DMS153 (cell line): ENCODE results near the gene MFAP1.
"Not testable (repeated sequence)": the region's sequence is repeated elsewhere in the genome, so short reads cannot be mapped to it uniquely, and the experiment has no call there.

ENCODE experiments used
- DNase-seq: peaks from one replicate; lab custom pipeline; 2025; lab: John Stamatoyannopoulos, UW

Gene MFAP1, protein sequence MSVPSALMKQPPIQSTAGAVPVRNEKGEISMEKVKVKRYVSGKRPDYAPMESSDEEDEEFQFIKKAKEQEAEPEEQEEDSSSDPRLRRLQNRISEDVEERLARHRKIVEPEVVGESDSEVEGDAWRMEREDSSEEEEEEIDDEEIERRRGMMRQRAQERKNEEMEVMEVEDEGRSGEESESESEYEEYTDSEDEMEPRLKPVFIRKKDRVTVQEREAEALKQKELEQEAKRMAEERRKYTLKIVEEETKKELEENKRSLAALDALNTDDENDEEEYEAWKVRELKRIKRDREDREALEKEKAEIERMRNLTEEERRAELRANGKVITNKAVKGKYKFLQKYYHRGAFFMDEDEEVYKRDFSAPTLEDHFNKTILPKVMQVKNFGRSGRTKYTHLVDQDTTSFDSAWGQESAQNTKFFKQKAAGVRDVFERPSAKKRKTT

DNA sequence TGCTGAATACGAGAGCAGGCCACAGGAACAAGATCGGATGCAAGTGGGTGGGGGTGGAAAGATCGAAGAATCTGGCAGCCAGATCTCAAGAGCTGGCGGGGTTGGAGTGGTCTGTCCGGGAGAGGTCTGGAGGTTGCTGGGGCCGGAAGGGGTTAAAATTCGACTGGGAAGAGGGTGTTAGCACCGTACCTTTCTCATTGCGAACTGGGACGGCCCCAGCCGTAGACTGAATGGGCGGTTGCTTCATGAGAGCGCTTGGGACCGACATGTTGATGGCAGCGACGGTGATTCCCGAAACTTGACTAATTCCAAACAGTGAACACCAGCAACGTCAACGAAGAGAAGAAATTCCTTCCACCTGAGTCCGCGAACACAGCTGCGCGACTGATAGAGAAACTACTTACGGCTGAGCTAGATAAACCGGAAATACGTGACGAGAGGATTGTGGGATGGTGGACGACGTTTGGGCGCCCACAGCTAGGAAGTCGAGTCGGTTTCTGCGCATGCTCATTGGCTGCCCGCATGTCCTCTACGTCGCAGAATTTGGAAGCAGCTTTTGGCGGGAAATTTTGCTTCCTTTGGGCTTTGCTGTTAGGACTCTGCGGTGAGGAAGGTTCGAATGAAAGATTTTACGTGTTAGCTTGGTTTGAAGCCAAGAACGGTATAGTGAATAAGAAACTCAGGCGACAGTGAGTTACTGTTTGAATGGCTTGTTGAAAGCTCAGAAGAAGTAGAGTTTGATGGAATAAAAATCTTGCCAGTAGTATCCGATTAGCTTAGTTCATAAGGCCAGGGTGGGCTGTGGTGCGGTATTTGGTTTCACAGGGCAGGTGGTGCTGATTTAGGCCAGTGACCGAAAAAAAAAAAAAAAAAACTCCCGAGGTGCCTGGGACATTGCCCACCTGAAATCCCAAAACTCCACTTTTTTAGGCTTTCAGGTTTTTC is at the start of gene MFAP1:
TSS of gene MFAP1 (minus strand) at position 389 of the 945 bp plus-strand sequence. CDS start at position 268, 121 bp downstream.
- peak; percentile 83 for DNase-seq

DNA sequence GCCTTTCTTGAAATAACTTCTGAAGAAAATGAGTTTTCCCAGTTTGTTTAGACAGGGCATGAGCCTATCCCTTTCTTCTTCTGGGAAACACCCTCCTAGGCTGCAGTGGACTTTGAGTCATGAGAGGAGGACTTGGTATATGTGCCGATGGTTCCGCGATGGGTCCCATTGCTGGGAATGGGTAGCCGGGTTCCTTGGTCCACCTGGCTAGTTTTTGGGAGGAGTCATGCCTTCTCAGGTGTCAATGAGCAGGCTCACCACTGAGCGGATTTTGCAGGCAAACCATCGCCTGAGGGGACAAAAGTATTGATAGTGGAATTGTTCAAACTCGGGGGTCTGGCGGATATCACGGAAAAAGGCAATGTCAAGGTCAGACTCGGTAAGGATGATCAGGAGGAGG is 49.2 kb upstream of the MFAP1 start:
- no peak for DNase-seq

DNA sequence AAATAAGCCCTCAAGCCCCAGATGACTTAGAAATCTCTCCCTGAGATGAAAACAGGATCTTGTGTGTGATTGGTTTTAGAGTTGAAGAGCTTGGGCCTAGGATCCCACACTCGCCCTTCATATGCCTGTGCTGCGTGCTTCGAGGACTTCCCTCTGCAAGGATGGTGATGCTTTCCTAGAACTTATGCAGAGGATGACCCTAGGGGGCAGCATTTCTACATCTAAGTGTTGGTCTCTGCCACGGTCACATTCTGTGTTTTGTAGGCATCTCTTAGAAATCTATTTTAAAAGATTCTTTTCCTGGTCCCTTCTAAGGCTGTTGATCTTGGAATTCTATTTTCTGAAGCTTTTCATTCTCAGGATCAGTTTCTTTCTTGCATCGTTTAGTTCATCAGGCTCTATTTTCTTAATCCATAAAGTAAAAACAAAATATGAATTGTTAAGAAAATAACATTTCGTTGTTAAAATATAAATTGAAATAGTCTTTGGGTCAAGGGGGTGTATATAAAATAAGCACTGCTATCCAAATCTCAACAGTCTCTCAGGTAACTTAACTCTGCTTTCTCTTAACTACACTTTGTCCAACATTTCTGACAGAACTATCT is 48.0 kb upstream of the MFAP1 start:
- no peak for DNase-seq

DNA sequence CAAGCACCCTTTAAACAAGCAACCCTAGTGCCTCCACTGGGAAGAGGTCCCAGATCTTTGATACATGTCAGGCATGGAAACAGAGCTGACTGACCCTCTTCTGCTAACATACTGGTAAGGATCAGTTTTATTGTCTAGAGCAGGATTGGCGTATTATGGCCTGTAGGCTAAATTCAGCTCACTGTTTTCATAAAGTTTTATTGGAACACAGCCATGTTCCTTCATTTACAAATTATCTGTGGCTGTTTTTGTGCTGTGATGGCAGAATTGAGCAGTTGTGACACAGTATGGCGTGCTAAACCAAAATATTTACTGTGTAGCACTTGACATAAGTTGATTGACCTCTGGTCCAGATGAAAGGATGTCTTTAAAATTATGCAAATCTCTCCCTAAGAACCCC is 47.3 kb upstream of the MFAP1 start:
- no peak for DNase-seq

DNA sequence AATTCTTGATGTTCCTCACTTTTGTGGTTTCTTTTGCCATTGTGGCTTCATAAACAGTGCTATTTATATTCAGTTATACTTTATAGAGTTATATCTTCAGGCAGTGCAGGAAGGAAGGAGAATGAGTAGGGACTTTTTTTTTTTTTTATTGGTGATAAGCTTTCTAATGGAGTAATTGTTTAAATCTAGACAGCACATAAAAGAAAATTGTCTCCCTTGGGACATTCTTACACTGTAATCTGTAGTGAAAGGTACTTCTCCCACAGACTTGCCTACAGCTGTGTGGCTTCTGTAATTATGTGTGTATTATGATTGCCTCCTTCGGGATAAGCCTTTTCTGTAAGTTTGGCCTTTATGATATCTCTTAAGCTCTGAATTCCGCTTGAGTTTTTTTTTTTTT is 43.9 kb upstream of the MFAP1 start:
- no peak for DNase-seq

DNA sequence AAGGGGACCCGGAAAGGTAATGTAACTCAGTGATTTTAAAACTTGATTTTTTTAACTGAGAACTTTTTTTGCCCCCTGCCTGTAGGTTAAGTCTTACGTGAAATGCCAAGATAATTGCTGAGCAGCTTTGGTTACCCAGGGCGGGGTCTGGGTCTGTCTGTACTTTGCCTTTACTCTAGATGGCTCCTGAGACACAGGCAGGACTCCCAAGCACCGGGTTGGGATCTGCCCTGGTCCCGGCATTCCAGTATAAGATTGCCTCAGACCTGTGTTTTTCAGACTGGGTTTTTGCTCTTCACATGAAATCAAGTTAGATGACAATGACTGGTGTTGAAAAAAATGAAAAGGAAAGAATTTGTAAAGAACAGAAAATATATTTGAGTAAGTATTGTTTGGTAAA is 42.6 kb upstream of the MFAP1 start:
- no peak for DNase-seq

DNA sequence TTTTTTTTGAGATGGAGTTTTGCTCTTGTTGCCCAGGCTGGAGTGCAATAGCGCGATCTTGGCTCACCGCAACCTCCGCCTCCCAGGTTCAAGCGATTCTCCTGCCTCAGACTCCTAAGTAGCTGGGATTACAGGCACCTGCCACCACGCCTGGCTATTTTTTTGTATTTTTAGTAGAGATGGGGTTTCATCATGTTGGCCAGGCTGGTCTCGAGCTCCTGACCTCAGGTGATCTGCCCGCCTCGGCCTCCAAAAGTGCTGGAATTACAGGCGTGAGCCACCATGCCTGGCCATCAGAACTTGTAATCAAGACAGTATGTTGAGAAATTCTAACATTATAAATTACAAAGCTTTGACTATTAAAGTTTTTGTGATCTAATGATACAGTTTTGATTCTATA is 42.1 kb upstream of the MFAP1 start:
- not testable (repeated sequence) for DNase-seq

DNA sequence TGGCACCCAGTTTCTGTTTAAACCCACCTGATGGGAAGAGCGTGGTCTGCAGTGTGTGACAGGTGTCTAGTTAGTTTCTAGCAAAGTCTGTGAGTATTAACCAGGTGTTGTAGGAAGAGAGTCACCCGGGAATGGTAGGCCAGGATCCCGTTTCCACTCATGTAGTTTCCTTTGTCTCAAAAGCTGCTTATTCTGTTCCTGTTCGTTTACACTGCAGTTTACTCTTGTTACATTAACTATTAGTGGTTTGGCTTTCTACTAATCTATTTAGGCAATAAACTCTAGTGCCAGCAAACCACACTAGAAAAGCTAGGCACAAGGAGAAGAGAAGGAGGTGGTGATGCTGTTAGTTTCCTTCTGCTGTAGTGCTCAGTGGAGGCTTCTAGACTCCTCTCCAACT is 35.1 kb upstream of the MFAP1 start:
- no peak for DNase-seq

DNA sequence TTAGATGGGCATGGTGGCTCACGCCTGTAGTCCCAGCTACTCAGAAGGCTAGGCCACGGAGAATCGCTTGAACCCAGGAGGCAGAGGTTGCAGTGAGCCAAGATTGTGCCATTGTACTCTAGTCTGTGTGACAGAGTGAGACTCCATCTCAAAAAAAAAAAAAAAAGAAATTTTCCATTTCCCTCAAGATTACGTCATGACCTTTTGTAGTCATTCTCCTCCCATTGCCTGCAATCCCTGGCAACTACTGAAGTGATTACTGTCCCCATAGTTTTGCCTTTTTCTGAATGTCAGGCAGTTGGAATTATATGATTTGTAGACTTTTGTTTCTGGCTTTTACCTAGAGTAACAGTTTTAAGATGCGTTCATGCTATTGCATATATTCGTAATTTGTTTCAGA is 30.3 kb upstream of the MFAP1 start:
- DNase-seq = no peak

DNA sequence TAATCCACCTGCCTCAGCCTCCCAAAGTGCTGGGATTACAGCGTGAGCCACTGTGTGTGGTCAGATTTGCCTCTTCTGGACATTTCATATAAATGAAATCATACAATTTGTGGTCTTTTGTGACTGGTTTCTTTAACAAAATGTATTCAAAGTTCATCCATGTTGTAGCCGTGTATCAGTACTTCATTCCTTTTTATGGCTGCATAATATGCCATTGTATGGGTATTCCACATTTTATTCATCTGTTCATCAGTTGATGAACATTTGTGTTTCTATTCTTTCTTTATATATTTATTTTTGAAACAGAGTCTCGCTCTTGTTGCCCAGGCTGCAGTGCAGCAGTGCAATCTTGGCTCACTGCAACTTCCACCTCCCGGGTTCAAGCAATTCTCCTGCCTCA is 28.1 kb upstream of the MFAP1 start:
- no peak for DNase-seq

DNA sequence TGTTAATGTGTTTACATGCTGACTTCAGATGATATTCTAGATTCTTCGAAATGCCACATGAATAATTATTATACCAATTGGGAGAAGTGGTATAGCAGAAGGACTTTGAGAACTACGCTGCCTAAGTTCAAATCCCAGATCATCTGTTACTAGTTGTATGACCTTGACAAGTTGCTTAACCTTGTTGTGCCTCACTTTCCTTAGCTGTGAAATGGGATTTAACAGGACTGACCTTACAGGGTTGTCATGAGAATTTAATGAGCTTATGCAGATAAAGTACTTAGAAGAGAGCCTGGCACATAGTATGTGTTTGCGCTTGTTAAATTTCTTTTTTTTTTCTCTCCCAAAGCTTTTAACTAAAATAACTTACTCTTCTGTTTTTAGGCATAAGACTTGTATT is 26.8 kb upstream of the MFAP1 start:
- DNase-seq = no peak

DNA sequence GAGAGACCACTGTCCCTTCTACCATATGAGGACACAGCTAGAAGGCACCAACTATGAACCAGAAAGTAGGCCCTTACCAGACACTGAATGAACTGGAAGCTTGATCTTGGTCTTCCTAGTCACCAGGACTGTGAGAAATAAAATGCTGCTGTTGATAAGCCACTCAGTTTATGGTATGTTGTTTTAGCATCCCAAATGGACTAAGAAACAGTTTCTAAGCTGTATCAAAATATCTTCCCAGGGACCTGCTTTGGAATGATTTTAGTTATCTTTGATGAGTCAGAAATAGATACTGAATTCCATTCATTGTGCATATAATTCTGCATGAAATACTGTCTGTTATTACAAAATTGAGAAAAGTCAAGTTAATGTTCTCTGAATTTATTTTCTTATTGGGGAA is 20.9 kb upstream of the MFAP1 start:
- no peak for DNase-seq

DNA sequence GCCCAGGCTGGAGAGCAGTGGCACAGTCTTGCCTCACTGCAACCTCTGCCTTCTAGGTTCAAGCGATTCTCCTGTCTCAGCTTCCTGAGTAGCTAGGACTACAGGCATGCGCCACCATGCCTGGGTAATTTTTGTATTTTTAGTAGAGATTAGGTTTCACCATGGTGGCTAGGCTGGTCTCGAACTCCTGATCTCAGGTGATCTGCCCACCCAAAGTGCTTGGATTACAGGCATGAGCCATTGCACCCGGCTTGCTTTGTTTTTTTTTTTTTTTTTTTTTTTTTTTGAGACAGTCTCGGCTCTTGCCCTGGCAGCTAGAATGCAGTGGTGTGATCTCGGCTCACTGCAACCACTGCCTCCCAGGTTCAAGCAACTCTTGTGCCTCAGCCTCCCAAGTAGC is 8.0 kb upstream of the MFAP1 start:
- DNase-seq = not testable (repeated sequence)

DNA sequence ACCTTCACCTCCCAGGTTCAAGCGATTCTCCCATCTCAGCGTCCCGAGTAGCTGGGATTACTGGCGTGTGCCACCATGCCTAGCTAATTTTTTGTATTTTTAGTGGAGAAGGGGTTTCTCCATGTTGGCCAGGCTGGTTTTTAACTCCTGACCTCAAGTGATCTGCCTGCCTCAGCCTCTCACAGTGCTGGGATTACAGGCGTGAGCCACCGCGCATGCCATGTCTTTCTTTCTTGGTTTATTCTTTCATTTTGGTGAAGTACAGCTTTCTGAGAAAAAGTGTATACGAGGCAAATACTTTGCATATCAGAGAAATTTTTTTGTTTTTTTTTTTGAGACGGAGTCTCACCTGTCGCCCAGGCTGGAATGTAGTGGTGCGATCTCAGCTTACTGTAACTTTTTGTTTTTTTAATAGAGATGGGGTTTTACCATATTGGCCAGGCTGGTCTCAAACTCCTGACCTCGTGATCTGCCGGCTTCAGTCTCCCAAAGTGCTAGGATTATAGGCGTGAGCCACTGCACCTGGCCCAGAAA is 7.1 kb upstream of the MFAP1 start:
- DNase-seq = not testable (repeated sequence)

DNA sequence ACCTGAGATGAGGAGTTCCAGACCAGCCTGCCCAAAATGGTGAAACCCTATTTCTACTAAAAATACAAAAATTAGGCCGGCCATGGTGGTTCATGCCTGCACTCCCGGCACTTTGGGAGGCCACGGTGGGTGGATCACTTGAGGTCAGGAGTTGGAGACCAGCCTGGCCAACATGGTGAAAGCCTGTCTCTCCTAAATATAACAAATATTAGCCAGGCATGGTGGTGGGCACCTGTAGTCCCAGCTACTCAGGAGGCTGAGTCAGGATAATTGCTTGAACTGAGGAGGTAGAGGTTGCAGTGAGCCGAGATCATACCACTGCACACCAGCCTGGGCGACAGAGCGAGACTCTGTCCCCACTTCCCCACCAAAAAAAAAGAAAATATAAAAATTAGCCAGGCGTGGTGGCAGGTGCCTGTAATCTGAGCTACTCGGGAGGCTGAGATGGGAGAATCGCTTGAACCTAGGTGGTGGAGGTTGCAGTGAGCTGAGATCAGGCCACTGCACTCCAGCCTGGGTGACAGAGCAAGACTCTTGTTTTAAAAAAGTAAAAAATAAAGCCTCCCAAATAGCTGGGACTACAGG is 6.3 kb upstream of the MFAP1 start:
- DNase-seq = not testable (repeated sequence)

DNA sequence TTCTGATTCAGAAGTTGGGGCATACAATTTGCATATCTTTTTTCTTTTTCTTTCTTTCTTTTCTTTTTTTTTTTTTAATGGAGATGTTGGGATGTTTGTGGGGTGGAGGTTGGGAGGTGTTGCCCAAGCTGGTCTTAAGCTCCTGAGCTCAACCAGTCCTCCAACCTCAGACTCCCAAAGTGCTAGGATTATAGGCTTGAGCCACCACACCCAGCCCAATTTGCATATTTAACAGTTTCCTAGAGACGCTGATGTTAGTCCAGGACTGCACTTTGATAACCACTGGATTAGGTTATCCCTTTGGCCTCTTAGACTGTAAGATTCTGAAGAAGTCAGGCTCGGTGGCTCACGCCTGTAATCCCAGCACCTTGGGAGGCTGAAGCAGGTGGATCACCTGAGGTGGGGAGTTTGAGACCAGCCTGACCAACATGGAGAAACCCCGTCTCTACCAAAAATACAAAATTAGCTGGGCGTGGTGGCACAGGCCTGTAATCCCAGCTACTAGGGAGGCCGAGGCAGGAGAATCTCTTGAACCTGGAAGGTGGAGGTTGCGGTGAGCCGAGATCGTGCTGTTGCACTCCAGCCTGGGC is 5.6 kb upstream of the MFAP1 start:
- not testable (repeated sequence) for DNase-seq

DNA sequence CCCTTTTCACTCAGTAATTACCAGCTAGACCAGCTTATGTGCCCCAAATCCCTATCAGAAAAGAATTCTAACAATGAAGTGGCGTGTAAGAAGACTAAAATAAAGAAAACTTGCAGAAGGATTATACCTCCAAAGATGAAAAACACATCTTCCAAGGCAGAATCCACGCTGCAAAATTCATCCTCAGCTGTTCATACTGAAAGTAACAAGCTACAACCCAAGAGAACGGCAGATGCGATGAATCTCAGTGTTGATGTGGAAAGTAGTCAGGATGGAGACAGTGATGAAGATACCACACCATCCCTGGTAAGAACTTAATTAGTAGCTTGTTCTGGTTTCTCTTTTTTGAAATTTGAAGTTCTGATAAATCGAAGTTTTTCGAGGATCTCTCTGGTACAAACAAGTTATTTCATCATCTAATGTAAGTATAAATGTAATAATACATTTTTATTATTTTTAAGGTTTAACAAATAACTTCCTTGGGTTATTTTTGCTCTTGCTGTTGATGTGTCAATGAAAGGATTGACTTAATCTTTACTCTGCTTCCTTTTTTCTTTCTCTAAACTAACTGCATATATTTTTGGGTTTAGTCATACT is 3.7 kb upstream of the MFAP1 start:
- DNase-seq = no peak

DNA sequence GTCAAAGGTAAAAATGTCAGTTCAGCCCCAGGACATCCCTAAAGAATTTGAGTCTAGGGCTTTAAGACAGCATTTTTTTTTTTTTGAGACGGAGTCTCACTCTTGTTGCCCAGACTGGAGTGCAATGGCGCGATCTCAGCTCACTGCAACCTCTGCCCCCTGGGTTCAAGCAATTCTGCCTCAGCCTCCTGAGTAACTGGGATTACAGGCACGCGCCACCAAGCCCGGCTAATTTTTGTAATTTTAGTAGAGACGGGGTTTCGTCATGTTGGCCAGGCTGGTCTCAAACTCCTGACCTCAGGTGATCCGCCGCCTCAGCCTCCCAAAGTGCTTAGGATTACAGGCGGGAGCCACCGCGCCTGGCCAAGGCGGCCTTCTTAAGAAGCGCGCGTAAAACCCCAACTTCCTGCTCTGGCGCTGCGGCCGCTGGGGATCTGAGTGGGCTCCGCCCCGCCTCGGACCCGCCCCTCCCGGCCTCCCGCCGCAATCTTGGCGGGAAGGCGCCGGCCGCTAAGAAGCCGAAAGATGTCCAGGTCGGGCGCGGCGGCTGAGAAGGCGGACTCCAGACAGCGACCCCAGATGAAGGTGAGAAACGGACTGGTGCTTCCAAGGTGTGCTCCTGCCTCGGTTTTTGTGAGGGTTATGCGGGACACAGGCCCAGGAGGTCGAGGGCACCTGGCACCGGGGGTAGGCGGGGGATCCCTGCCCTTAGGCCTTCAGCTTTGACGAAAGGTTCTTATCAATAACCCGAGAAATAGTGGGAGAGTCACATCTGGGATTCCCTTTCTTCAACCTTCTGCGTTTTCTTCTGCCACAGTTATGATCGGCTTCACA is 2.2 kb upstream of the MFAP1 start, which contains the start of gene WDR76:
TSS of gene WDR76 (plus strand) at position 495 of the 834 bp plus-strand sequence. CDS start at position 526, 31 bp downstream.
- peak; percentile 57 for DNase-seq

DNA sequence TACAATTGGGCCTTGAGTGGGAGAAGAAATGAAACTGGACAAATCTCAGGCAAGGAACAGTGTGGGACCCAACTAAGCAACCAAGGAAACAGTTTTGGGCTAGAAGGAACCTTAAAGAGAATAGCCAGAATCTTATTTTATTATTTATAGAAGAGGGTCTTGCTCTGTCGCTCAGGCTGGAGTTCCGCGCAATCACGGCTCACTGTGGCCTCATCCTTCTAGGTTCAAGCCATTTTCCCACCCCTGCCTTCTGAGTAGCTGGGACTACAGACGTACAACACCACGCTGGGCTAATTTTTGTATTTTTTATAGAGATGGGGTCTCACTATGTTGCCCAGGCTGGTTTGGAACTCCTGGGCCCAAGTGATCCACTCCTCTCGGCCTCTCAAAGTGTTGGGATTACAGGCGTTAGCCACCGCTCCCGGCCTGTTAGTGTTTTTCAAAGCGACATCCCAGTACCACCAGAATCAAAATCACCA is 1.6 kb upstream of the MFAP1 start:
- no peak for DNase-seq

DNA sequence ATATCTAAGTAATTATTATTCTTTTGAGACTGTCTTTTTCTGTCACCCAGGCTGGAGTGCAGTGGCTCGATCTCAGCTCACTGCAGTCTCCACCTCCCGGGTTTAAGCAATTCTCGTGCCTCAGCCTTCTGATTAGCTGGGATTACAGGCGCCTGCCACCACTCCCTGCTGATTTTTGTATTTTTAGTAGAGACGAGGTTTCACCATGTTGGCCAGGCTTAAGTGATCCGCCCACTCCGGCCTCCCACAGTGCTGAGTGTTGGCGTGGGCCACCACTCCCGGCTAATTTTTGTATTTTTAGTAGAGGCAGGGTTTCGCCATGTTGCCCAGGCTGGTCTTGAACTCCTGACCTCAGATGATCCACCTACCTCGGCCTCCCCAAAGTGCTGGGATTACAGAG is 815 bp upstream of the MFAP1 start:
- not testable (repeated sequence) for DNase-seq
